H54 (cell line): ENCODE results near the gene NDUFAF5.

ENCODE experiments used
- DNase-seq: peaks from one replicate; pipeline ENCODE4 v3.0.0; 2011; ENCODE audit warnings: low spot score, mixed read lengths; ENCODE audit not compliant: insufficient read length
- FAIRE-seq: peaks from 3 replicates; lab custom pipeline; 2011; peaks lifted over from hg19 to GRCh38; lab: Jason Lieb, UNC
- POLR2A ChIP-seq: IDR thresholded peaks from 2 replicates; pipeline ENCODE4 v1.6.1; 2011; ENCODE audit warnings: low read depth, mild to moderate bottlenecking, low read length

Gene NDUFAF5

GRCh38 chr20:13822459-13822858 is 37.6 kb downstream of the NDUFAF5 start:
- no peak for TF ChIP-seq POLR2A
- FAIRE-seq (no peak), DNase-seq (no peak)

- TF ChIP-seq POLR2A: no peak
- FAIRE-seq (no peak), DNase-seq (no peak)
Observed at GRCh38 chr20:13824459-13824858, 39.6 kb downstream of the NDUFAF5 start.

DNA sequence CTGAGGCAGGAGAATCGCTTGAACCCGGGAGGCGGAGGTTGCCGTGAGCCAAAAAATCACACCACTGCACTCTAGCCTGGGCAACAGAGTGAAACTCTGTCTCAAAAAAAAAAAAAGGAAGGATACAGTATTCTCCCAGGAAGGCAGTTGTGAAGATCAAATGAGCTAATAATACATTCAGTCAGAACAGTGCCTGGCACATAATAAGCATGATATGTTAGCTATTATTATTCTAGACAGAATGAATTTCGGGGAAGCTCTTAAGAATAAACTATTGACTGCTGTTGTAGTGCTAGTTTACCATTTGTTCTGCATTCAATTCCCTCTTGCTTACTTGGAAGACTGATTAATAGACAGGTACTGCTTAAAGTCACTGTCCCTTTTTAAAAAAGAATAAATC is 40.6 kb downstream of the NDUFAF5 start:
- TF ChIP-seq POLR2A: no peak
- DNase-seq (no peak), FAIRE-seq (no peak)

DNA sequence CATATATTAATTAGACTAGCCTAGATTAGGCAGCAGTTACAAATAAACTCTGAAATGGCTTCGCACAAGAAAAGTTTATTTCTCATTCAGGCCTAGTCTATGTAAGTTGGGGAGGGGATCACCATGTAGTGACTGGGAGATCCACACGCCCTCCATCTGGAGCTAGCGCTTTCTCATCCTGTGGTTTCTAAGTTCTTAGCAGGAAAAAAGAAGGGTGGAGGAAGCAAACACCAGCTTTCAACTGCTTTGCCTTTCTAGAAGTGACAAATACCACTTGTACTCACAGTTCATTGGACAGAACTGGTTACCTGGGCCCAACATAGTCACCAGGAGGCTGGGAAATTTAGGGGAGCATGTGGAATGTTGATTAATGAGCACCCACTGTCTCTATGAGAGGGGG is 46.6 kb downstream of the NDUFAF5 start:
- FAIRE-seq (no peak), DNase-seq (no peak)
- TF ChIP-seq POLR2A: no peak

GRCh38 chr20:13838664-13839063 is 53.8 kb downstream of the NDUFAF5 start:
- FAIRE-seq (no peak), DNase-seq (no peak)
- no peak for TF ChIP-seq POLR2A

DNA sequence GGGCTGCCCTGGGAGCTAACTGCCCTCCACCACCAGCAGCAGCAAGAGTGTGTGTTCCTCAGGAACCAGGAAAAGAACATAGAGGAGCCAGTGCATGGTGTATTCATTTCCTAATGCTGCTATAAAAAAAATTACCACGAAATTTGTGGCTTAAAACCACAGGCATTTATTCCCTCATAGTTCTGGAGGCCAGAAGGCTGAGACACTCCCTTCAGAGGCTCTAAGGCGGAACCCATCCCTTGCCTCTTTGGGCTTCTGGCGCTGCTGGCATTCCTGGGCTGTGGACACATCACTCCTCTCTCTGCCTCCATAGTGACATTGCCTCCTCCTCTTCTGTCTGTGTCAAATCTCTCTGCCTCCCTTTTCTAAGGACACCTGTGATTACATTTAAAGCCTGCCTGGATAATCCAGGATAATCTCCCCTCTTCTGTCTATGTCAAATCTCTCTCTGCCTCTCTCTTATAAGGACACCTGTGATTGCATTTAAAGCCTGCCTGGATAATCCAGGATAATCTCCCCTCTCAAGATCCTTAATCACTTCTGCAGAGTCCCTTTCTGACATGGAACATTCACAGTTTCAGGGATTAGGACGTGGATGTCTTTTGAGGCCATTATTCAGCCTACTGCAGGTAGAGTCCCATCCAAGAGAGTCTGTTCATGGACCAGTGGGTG is 54.7 kb downstream of the NDUFAF5 start:
- DNase-seq (no peak), FAIRE-seq (no peak)
- TF ChIP-seq POLR2A: no peak

GRCh38 chr20:13840093-13840465 is 55.3 kb downstream of the NDUFAF5 start:
- TF ChIP-seq POLR2A: no peak
- DNase-seq: no peak
- no peak for FAIRE-seq

GRCh38 chr20:13841206-13841605 is 56.4 kb downstream of the NDUFAF5 start:
- no peak for FAIRE-seq
- no peak for DNase-seq

GRCh38 chr20:13844296-13844695 is 59.5 kb downstream of the NDUFAF5 start:
- FAIRE-seq: no peak
- TF ChIP-seq POLR2A: no peak
- DNase-seq: no peak

More at GRCh38 chr20:13841206-13841605, 56.4 kb downstream of the NDUFAF5 start:
- TF ChIP-seq POLR2A: no peak

DNA sequence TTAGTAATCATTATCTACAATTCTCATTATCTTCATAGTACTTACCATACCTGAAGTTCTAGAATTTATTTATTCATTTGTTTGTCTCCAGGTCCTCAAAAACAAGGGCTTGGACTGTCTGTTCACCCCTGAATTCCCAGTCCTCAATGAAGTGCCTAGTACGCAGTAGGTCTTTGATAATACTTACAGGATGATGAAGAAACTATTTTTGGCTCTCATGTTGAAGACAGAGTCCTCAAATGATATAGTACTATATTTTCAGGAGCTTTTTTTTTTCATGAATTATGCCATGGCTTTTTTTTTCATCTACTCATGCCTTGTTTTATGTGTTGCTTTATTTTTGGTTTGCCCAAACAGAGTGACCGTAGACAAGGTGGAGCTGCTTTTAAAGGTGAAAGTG is 66.5 kb downstream of the NDUFAF5 start:
- no peak for TF ChIP-seq POLR2A
- no peak for DNase-seq
- FAIRE-seq: no peak

DNA sequence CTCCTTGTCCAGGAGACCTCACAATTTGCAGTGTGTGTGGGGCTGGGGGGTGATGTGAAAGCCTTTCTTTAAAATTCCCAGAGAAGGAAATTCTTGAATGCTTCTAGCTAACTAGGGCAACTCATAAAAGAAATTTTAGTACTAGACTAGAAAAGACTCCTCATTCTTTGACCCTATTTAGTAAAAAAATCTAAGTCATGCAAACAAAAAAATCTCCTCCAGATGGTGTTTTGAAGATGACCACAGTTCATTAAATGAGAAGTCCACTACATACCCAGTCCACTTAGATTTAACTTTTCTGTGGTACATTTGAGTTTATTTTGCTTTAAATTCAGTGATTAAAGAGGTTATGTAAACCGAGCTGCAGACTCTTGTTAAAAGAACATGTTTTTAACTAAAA is 67.5 kb downstream of the NDUFAF5 start:
- FAIRE-seq (no peak), DNase-seq (no peak)
- no peak for TF ChIP-seq POLR2A

DNA sequence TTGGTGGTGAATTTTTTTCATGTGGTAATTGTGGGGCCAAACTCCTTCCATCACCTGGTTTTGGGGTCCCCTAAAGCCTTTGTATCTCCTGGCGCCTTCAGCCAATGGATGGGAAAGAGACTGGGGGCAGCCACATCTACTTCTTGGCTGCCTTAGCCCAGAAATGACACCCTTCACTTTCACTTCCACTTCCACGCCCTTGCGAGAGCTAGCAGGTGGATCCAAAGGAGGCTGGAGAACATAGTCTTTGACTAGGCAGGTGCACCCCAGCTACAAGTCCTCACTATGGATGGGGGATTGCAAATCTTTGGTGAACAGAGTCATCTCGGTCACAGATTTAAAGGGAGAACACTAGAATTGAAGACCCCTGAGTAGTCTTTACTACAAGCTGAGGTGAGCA is 70.8 kb downstream of the NDUFAF5 start:
- no peak for DNase-seq
- no peak for TF ChIP-seq POLR2A
- FAIRE-seq: no peak

- DNase-seq: no peak
- TF ChIP-seq POLR2A: no peak
- no peak for FAIRE-seq
Observed at GRCh38 chr20:13856354-13856753, 71.5 kb downstream of the NDUFAF5 start.

DNA sequence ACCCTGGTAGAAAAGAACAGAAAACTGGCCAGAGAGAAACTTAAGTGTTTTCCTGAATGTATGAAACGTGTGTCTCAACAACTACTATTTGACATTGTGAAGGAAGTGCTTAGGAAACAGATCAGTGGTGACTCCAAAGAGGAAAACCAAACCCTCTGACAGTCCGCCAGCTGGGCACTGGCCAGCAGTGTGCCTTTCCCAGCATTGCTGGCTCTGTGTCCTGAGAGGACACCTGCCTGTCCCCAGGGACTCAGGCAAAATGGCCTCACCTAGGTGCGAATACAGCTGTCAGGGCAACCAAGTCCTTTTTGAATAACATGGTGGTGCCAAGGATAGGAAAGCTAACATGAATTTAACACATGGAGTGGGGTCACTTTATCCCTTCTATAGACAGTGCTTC is 72.5 kb downstream of the NDUFAF5 start:
- DNase-seq (no peak), FAIRE-seq (no peak)
- TF ChIP-seq POLR2A: no peak

GRCh38 chr20:13857961-13858360 is 73.1 kb downstream of the NDUFAF5 start:
- no peak for TF ChIP-seq POLR2A
- no peak for FAIRE-seq
- DNase-seq: no peak
